Amniotic stem cell (primary cell): ENCODE results near the gene SELENON.

Experiments
- DNase-seq: peaks from one replicate; lab custom pipeline; 2025; lab: John Stamatoyannopoulos, UW

The SELENON gene

DNA sequence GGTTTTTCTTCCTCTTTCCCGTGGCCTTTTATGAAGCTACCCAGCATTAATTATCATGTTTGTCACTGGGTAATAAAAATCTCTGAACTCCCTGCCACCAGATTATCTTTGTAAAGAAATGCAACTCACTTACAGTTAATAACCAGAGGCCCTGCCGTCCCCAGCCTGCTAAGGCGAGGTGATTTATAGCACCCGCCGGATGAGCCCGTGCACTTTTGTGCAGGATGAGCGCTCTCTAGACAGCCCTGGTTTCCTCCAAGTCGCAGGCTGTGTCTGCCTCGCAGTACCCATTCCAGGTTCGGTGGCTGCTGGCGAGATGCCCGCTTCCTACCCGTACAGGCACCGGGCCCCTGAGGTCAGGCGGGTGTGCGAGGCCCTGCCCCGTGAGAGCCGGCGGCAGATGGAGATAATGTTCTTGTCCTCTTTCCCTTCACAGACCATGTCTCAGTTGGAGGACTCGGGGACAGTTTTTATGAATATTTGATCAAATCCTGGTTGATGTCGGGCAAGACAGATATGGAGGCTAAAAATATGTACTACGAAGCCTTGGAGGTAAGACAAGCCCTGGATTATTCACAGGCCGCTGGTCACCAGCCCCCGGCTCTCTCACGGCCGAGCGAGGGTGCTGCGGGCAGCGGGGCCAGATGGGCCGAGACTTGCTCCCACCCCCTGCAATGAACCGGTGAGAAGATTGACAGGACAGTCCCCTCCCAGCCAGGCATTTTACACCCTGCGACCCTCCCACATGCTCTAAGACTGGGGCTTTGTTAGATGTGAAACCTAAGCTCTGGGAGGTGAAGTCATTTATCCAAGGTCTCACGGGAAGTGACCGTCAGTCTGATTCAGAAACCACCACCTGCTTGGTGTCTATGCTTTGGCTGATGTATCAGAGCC, 28.5 kb upstream of the SELENON start:
- DNase-seq: no peak

DNA sequence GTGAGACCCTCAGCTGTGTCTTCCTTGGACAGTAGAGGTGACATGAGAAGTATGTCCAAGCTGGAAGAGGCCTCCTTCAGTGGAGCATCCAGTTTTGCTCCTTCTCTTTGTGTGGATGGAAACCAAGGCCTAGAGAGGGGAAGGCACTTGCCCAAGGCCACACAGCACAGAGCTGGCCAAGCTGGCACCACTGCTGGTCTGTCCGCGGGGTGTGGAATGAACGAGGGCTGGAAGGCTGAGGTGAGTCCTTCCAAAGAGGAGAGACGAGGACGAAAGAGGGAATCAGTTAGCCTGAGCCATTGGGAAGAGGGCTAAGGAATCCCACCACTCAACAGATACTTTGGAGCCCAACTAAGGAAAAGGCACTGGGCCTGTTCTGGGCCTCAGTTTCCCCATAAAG, 27.8 kb upstream of the SELENON start:
- no peak for DNase-seq

DNA sequence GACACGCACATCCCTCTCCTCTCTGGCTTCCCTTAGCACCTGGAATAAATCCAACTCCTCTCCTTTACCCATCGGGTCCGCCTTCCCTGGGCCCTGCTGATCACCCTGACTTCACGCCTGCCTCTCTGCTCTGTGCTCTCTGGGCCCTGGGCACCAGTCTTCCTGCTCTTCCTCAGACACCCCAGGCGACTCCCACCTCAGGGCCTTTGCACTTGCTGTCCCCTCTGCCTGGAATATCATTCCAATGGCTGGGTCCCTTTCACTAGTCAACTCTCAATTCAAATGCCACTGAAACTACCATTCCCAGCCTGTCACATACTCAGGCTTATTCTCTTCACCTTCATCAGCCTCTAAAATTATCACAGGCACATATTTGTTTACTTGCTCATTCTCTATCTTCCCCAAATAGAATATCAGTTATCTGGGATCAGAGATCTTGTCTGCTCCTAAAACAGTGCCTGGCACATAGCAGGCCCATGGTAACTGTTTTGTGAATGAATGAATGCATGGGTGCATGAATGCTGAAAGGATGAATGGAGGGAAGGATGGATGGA, 27.2 kb upstream of the SELENON start:
- no peak for DNase-seq

DNA sequence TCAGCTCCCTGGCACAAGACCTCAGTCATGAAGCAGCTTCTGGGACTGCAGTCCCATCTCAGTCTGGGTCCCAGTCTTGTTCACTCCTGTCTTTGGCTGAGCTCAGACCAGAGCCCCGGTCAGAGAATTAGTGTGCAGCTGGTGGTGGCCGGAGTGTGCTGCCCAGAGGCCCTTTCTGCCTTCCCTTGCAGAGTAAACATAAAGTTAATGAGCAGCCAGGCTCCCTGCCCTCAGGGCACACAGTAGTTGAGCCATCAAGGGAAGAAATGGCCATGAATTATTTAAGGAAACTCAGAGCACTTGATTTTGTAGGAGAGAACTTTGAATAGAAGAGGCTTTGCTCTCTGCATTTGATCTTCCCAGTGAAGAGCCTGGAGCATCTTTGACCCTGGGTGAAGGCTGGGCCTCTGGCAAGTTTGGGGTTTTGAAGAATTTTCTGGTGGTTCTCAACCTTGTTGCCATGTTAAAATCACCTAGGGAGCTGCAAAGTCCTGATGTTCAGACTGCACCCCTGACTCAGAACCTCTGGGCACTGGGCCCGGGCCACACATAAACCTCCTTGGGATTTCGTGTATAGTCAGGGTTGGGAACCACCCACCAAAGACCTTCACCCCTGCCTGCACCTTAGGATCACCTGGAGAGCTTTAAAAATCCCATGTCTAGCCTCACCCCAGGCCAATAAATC, 26.4 kb upstream of the SELENON start:
- no peak for DNase-seq

DNA sequence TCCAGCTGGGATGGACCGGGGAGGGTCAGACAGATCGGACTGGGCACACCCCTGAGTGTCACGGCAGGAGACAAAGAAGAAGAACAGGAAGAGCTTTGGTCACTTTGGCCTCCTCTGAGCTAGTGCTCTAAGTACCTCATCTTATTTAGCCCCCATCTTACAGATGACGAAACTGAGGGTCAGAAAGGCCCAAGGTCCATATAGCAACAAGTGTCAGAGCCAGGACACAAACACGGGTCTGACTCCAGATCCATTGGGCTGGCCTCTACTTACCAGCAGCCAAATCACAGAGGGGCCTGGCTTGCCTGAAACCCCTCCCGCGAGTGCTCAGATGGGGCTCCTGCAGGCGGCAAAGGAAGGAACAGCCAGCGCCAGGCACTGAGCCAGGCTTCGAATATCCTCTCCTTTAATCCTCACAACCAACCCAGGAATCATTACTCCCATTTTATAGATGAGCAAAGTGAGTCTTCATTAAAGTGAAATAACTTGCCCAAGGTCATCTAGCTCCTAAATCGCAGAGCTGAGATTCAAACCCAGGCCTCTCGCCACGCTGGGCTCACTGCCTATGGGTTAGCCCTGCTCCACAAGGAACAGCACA, 25.7 kb upstream of the SELENON start:
- no peak for DNase-seq

DNA sequence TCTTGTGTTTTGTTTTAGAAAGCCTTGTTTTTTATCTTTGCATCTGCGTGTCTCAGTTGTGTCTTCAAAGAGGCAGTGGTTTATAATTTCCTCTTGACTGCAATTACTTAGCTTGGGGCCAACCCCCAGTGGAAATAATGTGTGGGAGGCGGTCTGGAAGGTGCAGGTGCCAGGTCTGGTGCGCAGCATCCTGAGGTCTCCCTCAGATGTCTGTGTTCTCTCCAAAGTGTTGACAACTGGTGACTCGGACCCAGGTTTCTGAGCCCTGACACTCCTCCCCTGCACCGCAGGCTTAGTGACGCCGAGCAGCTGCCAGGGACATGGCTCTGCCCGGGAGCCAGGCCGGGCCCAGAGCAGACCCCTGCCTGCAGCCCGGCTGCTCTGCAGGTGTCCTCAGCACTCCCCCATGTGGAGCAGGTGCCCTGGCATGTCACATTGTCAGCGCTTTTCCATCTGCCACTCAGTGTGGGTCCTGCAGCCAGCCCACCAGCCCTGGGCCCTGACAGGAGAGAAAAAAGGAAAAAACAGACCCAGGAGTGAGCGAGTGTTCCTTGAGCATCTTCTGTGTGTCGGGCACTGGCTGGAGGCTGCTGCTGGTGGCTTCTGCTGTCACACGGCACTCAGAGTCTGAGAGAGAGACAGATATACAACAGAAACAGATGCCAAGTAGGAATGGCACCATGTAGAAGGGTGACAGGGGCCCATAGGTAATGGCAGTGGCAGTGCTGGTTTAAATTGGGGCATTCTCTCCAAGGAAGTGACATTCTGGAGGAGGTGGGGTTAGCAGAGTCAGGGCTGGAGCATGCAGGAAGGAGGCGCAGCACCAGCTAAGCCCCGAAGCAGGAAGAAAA, 24.8 kb upstream of the SELENON start:
- no peak for DNase-seq

DNA sequence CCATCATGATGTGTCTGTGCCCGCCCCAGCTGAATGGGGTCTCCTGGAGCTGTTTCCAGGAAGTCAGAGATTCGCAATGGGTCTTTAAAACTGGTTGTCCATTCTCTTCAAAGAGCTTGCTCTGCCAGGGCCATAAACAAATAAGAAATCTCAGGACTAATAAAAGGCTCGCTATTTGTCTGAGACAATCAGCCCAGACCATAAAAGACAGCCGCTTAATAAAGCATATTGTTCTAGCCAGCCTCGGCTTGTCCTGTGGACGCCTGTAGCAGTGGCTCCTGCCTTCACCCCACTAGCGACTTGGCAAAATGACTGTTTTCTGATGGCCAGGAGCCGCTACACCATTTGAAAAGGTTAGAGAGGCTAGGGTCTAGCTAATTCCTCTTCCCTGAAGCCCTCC, 20.6 kb upstream of the SELENON start:
- DNase-seq: no peak

DNA sequence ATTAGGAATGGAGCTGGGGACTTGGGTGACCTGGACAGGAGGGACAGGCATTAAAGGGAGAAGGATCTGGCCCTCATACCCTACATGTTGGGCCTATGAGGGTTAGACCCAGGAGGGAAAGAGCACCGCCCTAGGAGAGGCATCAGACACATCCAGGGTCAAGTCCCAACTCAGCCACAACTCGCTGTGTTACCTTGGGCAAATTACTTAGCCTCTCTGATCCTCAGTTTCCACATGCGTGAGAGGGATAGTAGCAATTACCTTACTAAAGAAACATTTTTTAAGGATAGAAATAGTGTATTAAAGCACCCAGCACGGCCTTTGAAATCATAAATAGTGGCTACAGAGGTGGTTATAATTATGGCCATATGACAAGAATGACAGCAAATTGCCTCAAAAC, 20.1 kb upstream of the SELENON start:
- DNase-seq: no peak

DNA sequence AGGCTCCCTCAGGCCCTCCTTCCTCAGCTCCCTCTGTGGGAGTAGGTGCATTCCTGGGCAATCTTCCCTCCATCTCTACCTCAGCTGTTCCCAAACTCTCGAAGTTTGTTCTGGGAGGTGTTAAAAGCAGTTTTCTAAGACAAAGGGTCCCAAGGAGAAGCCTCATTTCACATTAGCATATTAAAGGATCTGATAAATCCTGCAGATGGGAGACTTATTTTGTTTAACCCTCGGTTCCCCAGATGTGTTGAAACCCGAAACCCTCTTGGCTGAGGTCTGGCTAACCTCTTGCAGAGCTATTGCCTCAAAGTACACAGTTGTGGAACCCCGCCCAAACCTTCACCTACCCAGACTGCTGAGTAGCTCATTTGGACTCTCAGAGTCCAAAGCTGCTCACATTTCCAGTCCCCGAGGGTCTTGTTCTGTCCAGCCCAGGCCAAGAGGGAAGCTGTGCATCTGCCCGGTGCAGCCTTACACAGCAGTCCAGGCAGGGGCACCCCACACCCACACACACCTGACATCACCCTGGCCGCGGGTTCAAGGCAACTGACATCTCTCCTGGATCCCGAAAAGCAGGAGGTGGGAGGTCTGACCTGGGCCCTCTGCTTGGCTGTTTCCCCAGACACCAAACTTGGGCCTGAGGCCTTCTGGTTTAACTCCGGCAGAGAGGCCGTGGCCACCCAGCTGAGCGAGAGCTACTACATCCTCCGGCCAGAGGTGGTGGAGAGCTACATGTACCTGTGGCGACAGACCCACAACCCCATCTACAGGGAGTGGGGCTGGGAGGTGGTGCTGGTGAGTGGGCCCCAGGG, 19.5 kb upstream of the SELENON start:
- no peak for DNase-seq

DNA sequence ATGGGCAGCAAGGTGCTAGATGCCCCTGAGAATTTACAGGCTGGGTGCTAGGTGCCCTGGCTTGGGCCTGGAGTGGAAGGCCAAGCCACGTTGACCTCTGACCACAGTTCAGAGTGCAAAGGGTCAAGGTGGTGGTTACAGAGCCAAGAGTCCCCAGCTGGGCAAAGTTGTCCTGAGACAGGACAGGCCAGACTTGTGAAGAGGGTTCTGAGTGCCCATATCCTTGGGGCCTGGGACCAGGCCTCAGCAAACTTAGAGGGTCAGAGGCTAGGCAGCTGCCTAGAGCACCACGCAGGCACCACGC, 18.9 kb upstream of the SELENON start:
- DNase-seq: no peak

DNA sequence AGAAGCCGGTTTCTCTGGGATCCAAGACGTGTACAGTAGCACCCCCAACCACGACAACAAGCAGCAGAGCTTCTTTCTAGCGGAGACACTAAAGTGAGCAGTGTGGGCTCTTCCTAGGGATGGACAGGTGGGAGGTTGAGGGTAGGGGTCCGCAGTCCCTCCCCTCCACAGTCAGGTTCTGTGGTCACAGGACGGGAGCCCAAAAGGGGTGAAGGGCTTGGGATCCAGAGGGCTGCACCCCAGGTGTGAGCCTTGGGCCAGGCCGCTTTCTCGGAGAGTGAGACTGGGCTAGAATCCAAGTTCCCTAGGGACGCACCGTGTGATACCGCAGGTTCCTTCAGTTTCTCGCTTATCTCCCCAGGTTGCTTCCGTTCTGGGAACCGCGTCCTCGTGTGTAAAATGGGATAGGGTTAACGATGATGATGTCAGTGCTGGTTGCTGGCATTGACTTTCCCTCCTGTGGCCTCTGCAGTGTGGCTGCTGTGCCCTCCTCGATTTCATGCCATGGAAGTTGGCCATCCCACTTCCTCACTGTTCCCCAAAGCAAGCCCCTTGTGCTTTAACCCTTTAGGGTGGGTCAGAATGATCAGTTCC, 17.3 kb upstream of the SELENON start:
- no peak for DNase-seq

DNA sequence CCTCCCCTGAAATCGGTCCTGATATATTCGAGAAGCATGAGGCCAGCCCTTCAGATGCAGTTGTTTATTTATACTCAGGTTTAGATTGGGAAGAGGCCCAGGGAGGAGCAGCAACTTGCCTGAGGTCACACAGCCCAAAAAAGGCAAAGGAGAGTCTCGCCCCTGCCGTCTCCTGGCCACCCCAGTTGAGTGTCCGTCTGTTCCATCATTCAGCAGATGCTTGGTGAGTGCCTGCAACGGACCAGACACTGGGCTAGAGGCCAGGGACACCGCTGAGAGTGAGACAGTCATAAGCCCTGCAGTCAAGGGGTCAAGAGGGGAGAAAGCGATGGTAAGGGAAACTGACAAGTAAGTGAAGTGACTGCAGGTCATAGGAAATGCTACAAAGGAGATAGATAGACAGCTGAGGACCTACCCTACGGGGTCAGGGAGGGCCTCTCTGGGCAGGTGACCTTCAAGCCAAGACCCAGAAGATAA, 15.4 kb upstream of the SELENON start:
- no peak for DNase-seq

DNA sequence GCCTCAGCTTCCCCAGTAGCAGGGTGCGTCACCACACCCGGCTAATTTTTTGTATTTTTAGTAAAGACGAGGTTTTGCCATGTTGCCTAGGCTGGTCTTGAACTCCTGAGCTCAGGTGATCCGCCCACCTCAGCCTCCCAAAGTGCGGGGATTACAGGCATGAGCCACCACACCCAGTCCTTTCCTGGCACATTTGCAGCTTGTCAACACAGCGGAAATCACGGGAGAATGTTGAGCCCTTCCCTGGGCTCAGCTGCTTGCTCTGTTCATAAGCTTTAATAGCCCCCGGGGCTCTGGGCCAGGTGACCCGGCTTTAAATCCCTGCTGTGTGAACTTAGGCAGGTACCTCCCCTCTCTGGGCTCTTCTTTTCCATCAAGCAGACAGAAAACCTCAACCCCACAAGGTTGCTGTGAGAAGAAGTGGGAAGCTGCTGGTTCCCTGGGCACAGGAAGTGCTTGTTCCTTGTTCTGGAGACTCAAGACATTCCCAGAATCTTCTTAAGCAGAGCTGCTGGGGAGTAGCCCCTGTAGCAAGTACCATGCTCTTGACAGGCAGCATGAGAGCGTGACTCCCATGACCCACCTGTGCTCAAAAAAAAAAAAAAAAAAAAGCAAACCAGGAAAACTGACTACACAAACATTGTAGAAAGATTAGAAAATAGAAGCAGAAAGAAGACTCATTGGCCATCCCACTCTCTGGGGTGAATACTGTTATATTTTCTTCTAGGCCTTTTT, 14.5 kb upstream of the SELENON start:
- no peak for DNase-seq

DNA sequence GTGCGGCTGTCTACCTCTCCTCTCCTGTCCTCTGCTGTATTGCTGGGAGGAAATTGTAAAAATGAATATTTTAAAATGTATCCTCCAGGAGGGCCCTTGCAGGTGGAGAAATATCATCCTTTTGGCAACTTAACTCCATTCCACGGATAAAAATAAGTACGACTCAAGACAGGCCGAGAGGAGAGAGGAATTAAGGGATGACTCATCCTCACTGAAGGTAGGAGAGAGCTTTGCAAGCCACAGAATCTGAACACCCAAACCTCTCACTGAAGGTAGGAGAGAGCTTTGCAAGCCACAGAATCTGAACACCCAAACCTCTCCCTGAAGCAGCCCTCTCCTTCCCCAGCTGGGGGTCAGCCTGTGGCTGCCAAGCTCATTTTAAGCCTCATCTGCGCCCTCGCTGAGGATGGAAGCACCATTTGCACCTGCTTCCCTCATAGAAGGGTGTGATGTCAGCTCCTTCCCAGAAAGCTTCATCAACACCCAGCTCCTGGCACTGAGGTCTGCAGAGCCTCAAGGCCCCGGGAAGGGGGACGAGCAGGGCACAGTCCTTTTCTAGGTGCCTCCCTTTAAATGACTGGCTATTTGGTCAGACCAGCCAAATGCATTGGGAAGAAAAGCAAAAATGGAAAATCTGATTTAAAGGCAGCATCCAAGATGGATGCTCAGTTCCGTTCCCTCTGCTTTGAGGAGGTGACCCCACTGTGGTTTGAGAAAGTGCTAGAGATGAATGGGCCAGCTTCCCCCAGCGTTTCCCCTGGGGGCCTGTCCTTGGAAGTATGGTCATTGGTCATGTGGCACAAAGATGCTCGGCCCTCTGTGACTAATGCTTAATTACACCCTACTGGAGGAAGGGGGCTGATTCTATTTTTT, 12.9 kb upstream of the SELENON start:
- DNase-seq: no peak

DNA sequence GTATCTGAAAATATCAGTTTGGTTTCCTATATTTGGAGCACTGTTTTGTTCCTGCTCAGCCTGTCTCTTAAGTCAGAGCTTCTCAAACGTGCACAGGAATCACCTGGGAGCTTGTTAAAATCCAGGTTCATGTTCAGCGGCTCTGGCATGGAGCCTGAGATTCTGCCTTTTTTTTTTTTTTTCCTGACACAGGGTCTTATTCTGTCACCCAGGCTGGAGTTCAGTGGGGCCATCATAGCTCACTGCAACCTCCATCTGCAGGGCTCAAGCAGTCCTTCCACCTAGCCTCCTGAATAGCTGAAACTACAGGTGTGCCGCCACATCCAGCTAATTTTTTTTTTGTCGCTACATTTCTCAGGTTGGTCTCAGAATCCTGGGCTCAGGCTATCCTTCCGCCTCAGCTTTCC, 12.2 kb upstream of the SELENON start:
- DNase-seq: no peak

DNA sequence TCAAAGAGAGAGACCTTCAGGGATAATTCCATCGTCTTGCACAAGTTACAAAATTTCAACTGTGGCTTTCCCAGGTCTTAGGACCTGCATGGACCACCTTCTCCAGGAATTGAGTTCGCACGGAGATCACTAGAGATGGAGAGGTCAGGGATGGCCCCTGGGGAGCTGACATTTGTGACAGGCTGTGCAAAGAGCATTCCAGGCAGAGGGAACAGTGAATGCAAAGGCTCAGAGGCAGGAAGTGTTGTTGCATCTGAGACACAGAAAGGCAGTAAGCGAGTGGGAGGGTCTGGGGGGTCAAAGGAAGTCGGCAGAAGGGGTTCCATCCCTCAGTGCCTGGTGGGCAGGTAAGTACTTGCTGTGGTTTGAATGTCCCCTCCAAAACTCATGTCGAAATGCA, 9.5 kb upstream of the SELENON start:
- no peak for DNase-seq

DNA sequence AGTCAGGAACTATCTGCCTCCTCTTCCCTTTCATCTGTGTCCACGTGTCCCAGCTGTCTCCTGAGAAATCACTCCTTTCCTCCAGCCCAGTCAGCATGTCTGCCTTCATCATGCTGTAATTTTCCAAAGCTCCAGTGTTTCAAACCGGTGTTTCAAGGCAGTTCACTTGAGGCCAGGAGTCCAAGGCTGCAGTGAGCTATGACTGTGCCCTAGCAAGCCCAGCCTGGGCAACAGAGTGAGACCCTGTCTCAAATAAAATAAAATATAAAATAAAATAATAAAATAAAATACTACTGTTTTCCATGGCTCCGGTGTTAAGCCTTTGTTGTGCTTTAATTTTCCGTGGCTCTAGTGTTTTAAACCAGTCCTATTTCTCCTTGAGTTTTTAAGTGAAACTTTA, 7.9 kb upstream of the SELENON start:
- DNase-seq: no peak

DNA sequence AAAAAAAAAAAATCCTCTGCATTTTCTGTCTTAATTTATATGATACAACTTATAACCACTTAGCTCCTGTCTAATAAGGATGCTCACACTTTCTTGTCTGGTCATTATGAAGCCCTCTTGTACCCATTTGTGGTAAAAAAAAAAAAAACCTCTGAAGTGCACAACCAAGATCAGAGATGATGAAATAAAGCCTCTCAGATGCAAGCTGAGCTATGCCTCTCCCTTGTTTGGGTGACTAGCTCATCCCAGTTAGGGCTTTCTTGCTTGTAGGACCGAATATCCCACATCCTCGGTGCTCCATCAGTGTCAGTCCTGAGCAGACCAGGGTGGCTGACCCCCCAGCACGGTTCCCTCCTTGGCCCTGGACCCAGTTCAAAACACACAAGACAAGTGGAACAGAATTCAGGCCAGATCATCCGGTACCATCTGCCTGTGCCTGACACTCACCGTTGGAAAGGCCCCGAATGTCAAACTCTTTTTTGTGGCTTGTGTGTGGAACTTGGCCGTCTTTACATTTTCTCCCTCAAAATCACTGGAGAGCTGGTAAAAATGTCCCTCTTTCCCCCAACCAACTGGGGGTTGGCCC, 6.3 kb upstream of the SELENON start:
- DNase-seq: no peak

DNA sequence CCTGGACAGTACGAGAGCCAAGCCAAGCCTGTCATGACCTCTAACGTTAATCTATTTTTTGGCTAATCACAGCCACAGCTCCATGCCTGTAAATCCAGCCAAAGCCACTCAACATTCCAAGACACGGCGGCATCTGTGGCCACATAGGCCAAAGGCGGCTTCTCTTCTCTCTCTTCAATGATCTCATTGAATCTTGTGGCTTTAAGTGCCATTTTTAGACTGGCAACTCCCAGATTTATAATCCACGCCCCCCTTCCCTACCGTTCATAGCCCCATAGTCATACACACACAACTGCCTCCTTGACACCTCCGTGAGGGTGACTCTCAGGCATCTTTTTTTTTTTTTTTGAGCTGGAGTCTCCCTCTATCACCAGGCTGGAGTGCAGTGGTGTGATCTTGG, 5.7 kb upstream of the SELENON start:
- no peak for DNase-seq
